Measurements from ENCODE around the gene HES5.

The HES5 gene

GRCh38 chr1:2480236-2480985, 49.7 kb downstream of the HES5 start:
- DNase-seq (ENCODE audit: low spot score) (no peak), FAIRE-seq (no peak)

- no peak for FAIRE-seq
- DNase-seq (ENCODE audit: low spot score) = no peak
Observed at GRCh38 chr1:2479618-2480017, 50.4 kb downstream of the HES5 start.

GRCh38 chr1:2479186-2479585, 50.9 kb downstream of the HES5 start:
- DNase-seq (ENCODE audit: low spot score) (no peak), FAIRE-seq (no peak)
